Erythroblast (primary cell): ENCODE measurements around the gene ZNF740.

Experiments
- GATA1 ChIP-seq: IDR thresholded peaks from 2 replicates; pipeline ENCODE4 v1.6.1; 2011; ENCODE audit warnings: low read depth, mild to moderate bottlenecking, control low read depth, low read length, moderate library complexity
- POLR2A ChIP-seq: IDR thresholded peaks from 2 replicates; pipeline ENCODE4 v1.6.1; 2011; ENCODE audit warnings: mild to moderate bottlenecking, low read length

DNA sequence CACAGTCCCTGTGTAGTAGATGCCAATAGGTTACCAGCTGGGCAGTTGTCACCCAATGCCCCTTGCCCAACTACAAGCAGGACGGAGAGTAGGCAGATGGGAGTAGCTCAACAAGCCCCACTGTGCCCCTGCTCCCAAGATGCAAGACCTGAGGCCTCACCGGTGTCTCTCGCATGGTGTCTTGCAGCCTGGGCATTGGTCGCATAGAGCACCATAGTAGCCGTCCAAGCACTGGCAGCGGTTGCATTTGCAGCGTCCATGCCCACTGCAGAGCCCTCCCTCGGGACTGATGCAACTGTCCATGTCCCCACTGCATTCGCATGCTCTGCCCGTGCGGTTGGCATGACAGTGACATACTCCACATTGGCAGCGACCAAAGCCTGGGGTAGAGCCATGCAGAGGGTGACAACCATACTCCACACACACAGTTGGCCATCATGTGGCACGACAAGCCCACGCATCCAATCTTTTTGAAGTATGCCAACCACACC lies 12.1 kb downstream of the ZNF740 start:
- TF ChIP-seq POLR2A = peak; percentile 26
- no peak for TF ChIP-seq GATA1
